ENCODE measurements around the gene ZBTB17.

DNA sequence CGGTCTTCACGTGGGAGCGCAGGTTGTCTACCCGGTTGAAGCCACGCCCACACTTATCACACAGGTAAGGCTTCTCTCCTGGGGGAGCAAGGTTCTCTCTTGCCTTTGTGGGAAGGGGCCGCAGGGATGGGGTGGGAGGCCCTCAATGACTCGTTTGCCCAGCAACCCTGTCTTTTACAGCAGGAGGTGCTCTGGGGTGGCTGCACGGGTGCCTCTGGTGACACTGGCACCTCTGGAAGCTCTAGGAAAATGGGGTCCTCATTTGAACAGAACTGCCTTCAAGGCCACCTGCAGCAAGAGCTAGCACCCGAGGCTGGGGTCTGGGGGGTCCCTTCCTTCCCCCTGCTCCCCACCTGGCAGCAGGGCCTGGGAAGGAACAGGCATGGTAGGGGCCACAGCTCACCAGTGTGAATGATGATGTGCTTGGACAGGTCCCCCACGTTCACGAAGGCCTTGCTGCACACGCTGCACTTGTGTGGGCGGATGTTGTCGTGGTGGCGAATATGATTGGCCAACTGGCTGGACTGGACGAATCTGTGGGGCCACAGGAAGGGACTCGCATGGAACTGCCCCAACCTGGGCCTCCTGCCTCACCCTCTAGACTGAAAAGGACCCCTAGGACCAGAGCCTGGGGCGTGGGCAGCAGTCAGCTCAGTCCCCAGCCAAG, 33.1 kb downstream of the ZBTB17 start:
- TF ChIP-seq, protein P1, sequence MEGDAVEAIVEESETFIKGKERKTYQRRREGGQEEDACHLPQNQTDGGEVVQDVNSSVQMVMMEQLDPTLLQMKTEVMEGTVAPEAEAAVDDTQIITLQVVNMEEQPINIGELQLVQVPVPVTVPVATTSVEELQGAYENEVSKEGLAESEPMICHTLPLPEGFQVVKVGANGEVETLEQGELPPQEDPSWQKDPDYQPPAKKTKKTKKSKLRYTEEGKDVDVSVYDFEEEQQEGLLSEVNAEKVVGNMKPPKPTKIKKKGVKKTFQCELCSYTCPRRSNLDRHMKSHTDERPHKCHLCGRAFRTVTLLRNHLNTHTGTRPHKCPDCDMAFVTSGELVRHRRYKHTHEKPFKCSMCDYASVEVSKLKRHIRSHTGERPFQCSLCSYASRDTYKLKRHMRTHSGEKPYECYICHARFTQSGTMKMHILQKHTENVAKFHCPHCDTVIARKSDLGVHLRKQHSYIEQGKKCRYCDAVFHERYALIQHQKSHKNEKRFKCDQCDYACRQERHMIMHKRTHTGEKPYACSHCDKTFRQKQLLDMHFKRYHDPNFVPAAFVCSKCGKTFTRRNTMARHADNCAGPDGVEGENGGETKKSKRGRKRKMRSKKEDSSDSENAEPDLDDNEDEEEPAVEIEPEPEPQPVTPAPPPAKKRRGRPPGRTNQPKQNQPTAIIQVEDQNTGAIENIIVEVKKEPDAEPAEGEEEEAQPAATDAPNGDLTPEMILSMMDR (IDR thresholded peaks at IDR 0.05; ENCODE audit: poor library complexity), result no peak
- TF ChIP-seq EZH2 (IDR thresholded peaks at IDR 0.05; ENCODE audit: borderline replicate concordance), result no peak

Data from hepatocyte (in vitro differentiated cells).